ENCODE results near the gene PAK1.

GRCh38 chr11:77519847-77520246 lies 46.0 kb upstream of the PAK1 start:
- TF ChIP-seq CTCF (conservative IDR thresholded peaks at IDR 0.05 in 1 of 2, IDR thresholded peaks at IDR 0.05 in 1 of 2; ENCODE audit: low read depth in 1 of 2, low read length in 2 of 2) (no peak), EZH2 (IDR thresholded peaks at IDR 0.05; ENCODE audit: low read length, missing control alignments) (no peak)
